ENCODE measurements around the gene TMEM95.

DNA sequence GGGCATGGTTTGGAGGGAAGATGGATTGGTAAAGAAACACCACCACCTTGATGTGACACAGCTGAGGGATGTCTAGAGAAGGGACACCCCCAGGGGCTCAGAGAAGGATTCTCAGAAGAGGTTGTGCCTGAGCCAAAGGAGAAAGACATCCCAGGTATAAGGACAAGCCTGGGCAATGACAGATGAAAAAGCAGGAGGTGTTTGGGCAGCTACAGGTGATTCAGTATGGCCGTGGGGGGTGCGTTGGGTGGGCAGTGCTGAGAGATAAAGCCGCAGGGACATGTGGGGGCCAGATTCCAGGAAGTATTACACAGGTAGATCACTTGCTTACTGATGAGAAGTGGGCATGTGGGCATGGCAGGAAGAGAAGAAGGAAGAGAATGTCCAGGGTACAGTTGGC is 7.0 kb downstream of the TMEM95 start:
- TF ChIP-seq, protein P1, sequence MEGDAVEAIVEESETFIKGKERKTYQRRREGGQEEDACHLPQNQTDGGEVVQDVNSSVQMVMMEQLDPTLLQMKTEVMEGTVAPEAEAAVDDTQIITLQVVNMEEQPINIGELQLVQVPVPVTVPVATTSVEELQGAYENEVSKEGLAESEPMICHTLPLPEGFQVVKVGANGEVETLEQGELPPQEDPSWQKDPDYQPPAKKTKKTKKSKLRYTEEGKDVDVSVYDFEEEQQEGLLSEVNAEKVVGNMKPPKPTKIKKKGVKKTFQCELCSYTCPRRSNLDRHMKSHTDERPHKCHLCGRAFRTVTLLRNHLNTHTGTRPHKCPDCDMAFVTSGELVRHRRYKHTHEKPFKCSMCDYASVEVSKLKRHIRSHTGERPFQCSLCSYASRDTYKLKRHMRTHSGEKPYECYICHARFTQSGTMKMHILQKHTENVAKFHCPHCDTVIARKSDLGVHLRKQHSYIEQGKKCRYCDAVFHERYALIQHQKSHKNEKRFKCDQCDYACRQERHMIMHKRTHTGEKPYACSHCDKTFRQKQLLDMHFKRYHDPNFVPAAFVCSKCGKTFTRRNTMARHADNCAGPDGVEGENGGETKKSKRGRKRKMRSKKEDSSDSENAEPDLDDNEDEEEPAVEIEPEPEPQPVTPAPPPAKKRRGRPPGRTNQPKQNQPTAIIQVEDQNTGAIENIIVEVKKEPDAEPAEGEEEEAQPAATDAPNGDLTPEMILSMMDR (conservative IDR thresholded peaks at IDR 0.05; ENCODE audit: low read depth in 2 of 2): no peak
- TF ChIP-seq CREB1 (CRISPR knock-in tag; IDR thresholded peaks at IDR 0.05; ENCODE audit: low read depth): no peak
- TF ChIP-seq EZH2 (IDR thresholded peaks at IDR 0.05; ENCODE audit: low read depth, unreplicated experiment): no peak
- TF ChIP-seq, protein P2, sequence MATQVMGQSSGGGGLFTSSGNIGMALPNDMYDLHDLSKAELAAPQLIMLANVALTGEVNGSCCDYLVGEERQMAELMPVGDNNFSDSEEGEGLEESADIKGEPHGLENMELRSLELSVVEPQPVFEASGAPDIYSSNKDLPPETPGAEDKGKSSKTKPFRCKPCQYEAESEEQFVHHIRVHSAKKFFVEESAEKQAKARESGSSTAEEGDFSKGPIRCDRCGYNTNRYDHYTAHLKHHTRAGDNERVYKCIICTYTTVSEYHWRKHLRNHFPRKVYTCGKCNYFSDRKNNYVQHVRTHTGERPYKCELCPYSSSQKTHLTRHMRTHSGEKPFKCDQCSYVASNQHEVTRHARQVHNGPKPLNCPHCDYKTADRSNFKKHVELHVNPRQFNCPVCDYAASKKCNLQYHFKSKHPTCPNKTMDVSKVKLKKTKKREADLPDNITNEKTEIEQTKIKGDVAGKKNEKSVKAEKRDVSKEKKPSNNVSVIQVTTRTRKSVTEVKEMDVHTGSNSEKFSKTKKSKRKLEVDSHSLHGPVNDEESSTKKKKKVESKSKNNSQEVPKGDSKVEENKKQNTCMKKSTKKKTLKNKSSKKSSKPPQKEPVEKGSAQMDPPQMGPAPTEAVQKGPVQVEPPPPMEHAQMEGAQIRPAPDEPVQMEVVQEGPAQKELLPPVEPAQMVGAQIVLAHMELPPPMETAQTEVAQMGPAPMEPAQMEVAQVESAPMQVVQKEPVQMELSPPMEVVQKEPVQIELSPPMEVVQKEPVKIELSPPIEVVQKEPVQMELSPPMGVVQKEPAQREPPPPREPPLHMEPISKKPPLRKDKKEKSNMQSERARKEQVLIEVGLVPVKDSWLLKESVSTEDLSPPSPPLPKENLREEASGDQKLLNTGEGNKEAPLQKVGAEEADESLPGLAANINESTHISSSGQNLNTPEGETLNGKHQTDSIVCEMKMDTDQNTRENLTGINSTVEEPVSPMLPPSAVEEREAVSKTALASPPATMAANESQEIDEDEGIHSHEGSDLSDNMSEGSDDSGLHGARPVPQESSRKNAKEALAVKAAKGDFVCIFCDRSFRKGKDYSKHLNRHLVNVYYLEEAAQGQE (IDR thresholded peaks at IDR 0.05; ENCODE audit: unreplicated experiment): no peak

Data from GM23338 (cell line).